SK-N-SH (cell line): ENCODE results near the gene CDH23. TPM values are rescaled to one million over a fixed set of nuclear protein-coding genes. Genes with fewer than 3 reads are reported as not detected.

ENCODE experiments used
- CTCF ChIA-PET: fragments of 300-600, 350-600 bp; formaldehyde crosslinking; extraction: SDS; loops from one replicate; lab custom pipeline; 2021; lab: Yijun Ruan, JAX
- POLR2A ChIA-PET: fragments of 350-600 bp; sonication (Branson Sonifier 250); formaldehyde crosslinking; extraction: SDS; loops from one replicate; lab custom pipeline; 2020; ENCODE audit warnings: antibody characterized with exemption, inconsistent platforms; lab: Yijun Ruan, JAX
- DNase-seq: peaks from one replicate; pipeline ENCODE4 v3.0.0; 2012
- H2AFZ ChIP-seq: fragments of 200-600 bp; sonication (generic); 2 replicates; pipeline ENCODE4 v1.8.1; 2016; ENCODE audit warnings: antibody characterized with exemption, mild to moderate bottlenecking, low read depth
- H3F3A ChIP-seq: fragments of 200-600 bp; sonication (generic); replicated peaks from 2 replicates; pipeline ENCODE3; 2016; ENCODE audit warnings: antibody characterized with exemption, mild to moderate bottlenecking; ENCODE audit not compliant: insufficient read depth
- H3K27ac ChIP-seq, 2 experiments: fragments of 200-500 bp in 1 of 2; fragments of 200-600 bp in 1 of 2; sonication (Bioruptor generic) in 1 of 2; sonication (generic), shearing (Covaris generic) in 1 of 2; 2 replicates each; pipeline versions ENCODE4 v1.5.1 to v1.6.1; 2014 to 2016; ENCODE audit warnings: low read depth in 2 of 2, inconsistent platforms in 1 of 2, low read length in 1 of 2, mild to moderate bottlenecking in 1 of 2, mixed read lengths in 1 of 2
- H3K27me3 ChIP-seq: fragments of 200-600 bp; sonication (generic), shearing (Covaris generic); 2 replicates; pipeline ENCODE4 v1.6.1; 2016; ENCODE audit warnings: mixed run types; ENCODE audit not compliant: insufficient read depth
- H3K36me3 ChIP-seq, 2 experiments: fragments of 200-500 bp in 1 of 2; fragments of 200-600 bp in 1 of 2; sonication (Bioruptor generic) in 1 of 2; sonication (generic) in 1 of 2; replicated peaks in 1 of 2; 2 replicates each; pipeline versions ENCODE3 to v1.5.1; 2014 to 2016; ENCODE audit warnings: low read length in 1 of 2, mild to moderate bottlenecking in 1 of 2; ENCODE audit not compliant: insufficient read depth in 2 of 2, control insufficient read depth in 1 of 2
- H3K4me1 ChIP-seq, 2 experiments: fragments of 200-500 bp in 1 of 2; fragments of 200-600 bp in 1 of 2; sonication (Bioruptor generic) in 1 of 2; sonication (generic), shearing (Covaris generic) in 1 of 2; 2 replicates each; pipeline versions ENCODE4 v1.5.1 to v1.6.1; 2014 to 2016; ENCODE audit warnings: low read depth in 1 of 2, low read length in 1 of 2, mixed run types in 1 of 2; ENCODE audit not compliant: insufficient read depth in 2 of 2, control insufficient read depth in 1 of 2
- H3K4me2 ChIP-seq: fragments of 200-600 bp; sonication (generic), shearing (Covaris generic); 2 replicates; pipeline ENCODE4 v1.6.1; 2017; ENCODE audit warnings: mixed run types
- H3K4me3 ChIP-seq, 2 experiments: fragments of 200-500 bp in 1 of 2; fragments of 200-600 bp in 1 of 2; sonication (Bioruptor generic) in 1 of 2; sonication (generic), shearing (Covaris generic) in 1 of 2; 2 replicates each; pipeline versions ENCODE4 v1.5.1 to v1.8.1; 2014 to 2016; ENCODE audit warnings: low read depth in 2 of 2, inconsistent platforms in 1 of 2, low read length in 1 of 2, mild to moderate bottlenecking in 1 of 2, mixed read lengths in 1 of 2, moderate library complexity in 1 of 2
- H3K79me2 ChIP-seq: fragments of 200-600 bp; sonication (generic); 2 replicates; pipeline ENCODE4 v1.8.1; 2017; ENCODE audit warnings: mild to moderate bottlenecking; ENCODE audit not compliant: insufficient read depth
- H3K9ac ChIP-seq: fragments of 200-600 bp; sonication (generic); 2 replicates; pipeline ENCODE4 v1.6.1; 2017; ENCODE audit warnings: mixed run types
- H3K9me2 ChIP-seq: fragments of 200-600 bp; sonication (generic); 2 replicates; pipeline ENCODE4 v1.6.1; 2017; ENCODE audit warnings: mixed run types
- H3K9me3 ChIP-seq: fragments of 200-600 bp; sonication (generic); 2 replicates; pipeline ENCODE4 v1.6.1; 2017; ENCODE audit warnings: mixed run types, mild to moderate bottlenecking, moderate library complexity
- H4K20me1 ChIP-seq: fragments of 200-600 bp; sonication (generic); 2 replicates; pipeline ENCODE4 v1.6.1; 2017; ENCODE audit warnings: mild to moderate bottlenecking, mixed run types; ENCODE audit not compliant: insufficient read depth
- EZH2phosphoT487 ChIP-seq: fragments of 200-600 bp; sonication (generic); IDR thresholded peaks from 2 replicates; pipeline ENCODE4 v1.6.1; 2017; ENCODE audit warnings: low read depth, mixed run types, mild to moderate bottlenecking, antibody characterized with exemption, moderate library complexity, borderline replicate concordance
- GATA2 ChIP-seq: sonication (generic); formaldehyde crosslinking; IDR thresholded peaks from 2 replicates; pipeline ENCODE4 v1.5.0; 2020; ENCODE audit warnings: mild to moderate bottlenecking, missing genetic modification reagents
- JUND ChIP-seq: IDR thresholded peaks from 2 replicates; pipeline ENCODE4 v1.4.0; 2012
- MEF2A ChIP-seq: IDR thresholded peaks from 2 replicates; pipeline ENCODE4 v1.4.0; 2012; ENCODE audit warnings: low read depth, borderline replicate concordance
- MXI1 ChIP-seq: IDR thresholded peaks from 2 replicates; pipeline ENCODE4 v1.6.1; 2012; ENCODE audit warnings: mild to moderate bottlenecking, low read depth, low read length, improper control_type of control experiment
- NFIC ChIP-seq: IDR thresholded peaks from 2 replicates; pipeline ENCODE4 v1.4.0; 2012; ENCODE audit warnings: borderline replicate concordance
- POLR2AphosphoS5 ChIP-seq: IDR thresholded peaks from 2 replicates; pipeline ENCODE4 v1.6.1; 2012; ENCODE audit warnings: low read depth, low read length
- RXRA ChIP-seq: IDR thresholded peaks from 2 replicates; pipeline ENCODE4 v1.4.0; 2012; ENCODE audit warnings: low read depth, mild to moderate bottlenecking, borderline replicate concordance
- TAF1 ChIP-seq: IDR thresholded peaks from 2 replicates; pipeline ENCODE4 v1.6.1; 2012; ENCODE audit warnings: low read depth, mild to moderate bottlenecking, low read length, moderate library complexity, borderline replicate concordance
- TCF12 ChIP-seq: IDR thresholded peaks from 2 replicates; pipeline ENCODE4 v1.4.0; 2012
- TEAD4 ChIP-seq: IDR thresholded peaks from 2 replicates; pipeline ENCODE4 v1.4.0; 2012; ENCODE audit warnings: mild to moderate bottlenecking, borderline replicate concordance; ENCODE audit not compliant: insufficient read depth
- WGBS: methylation state at CpG from one replicate; pipeline ENCODE4 v1.1.6; 2017; ENCODE audit warnings: low lambda C conversion rate; 5-methylcytosine and 5-hydroxymethylcytosine counted together
- polyA plus RNA-seq, 3 experiments: library from polyadenylated mRNA; depleted of rRNA; stranded (reverse); fragments of >200 nt; gene quantifications; 2 replicates each; pipeline ENCODE4 v1.2.3, GENCODE V29; 2012
- TF ChIP-seq, protein P1 (sequence below): IDR thresholded peaks from 2 replicates; pipeline ENCODE4 v1.4.0; 2012; ENCODE audit warnings: low read depth, borderline replicate concordance
- TF ChIP-seq, protein P2 (sequence below): fragments of 200-600 bp; sonication (generic); IDR thresholded peaks from 2 replicates; pipeline ENCODE4 v1.6.1; 2017; ENCODE audit warnings: antibody characterized with exemption, mild to moderate bottlenecking, moderate library complexity
- TF ChIP-seq, protein P3 (sequence below): IDR thresholded peaks from 2 replicates; pipeline ENCODE4 v1.6.1; 2012; ENCODE audit warnings: mild to moderate bottlenecking, low read depth, low read length, moderate library complexity
- TF ChIP-seq, protein P4 (sequence below): IDR thresholded peaks from 2 replicates; pipeline ENCODE4 v1.4.0; 2012; ENCODE audit warnings: low read depth
- TF ChIP-seq, protein P5 (sequence below): fragments of 150-350 bp; IDR thresholded peaks from 2 replicates; pipeline ENCODE4 v1.6.1; 2017; ENCODE audit warnings: antibody characterized with exemption, low read length, low read depth, borderline replicate concordance

The CDH23 gene
- polyA plus RNA-seq, 1 of the 3 experiments (the other 2 are of a cell fraction) = 0.03 TPM

DNA sequence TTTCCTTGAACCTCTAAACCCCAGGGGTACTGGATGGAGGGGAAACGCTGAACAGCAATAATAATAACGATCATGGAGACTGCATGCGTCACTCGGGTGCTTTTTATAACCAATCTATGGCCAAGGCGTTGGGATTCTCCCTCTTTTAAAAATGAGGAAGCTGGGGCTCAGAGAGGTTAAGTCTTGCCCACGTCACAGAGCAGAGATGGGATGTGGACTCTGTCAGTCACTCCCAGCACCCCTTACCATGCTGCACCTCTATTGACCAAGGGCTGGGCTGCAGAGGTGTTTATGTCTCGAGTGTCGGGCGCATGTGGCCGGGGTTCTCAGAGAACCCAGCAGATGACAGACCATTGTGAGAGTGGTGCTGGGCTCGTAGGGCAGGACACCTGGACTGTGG, 129.9 kb downstream of the CDH23 start:
- CTCF ChIA-PET = interaction anchor here (1.0 to 2.6 kb wide), 5 partner anchors 10 to 82 kb away, joined by 3 to 8 read pairs (median 3); no protein-coding TSS in a partner anchor
- POLR2A ChIA-PET = no interaction called here
- H3K4me2 ChIP-seq = no peak overlapping the region
- no peak overlapping the region for H3K4me3 ChIP-seq
- no peak overlapping the region for H3K9ac ChIP-seq
- no peak for DNase-seq
- TF ChIP-seq TAF1 = no peak
- no peak for TF ChIP-seq RXRA
- TF ChIP-seq JUND = no peak
- TF ChIP-seq, protein P1, sequence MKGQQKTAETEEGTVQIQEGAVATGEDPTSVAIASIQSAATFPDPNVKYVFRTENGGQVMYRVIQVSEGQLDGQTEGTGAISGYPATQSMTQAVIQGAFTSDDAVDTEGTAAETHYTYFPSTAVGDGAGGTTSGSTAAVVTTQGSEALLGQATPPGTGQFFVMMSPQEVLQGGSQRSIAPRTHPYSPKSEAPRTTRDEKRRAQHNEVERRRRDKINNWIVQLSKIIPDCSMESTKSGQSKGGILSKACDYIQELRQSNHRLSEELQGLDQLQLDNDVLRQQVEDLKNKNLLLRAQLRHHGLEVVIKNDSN = no peak
- no peak for TF ChIP-seq MEF2A
- TF ChIP-seq, protein P2, sequence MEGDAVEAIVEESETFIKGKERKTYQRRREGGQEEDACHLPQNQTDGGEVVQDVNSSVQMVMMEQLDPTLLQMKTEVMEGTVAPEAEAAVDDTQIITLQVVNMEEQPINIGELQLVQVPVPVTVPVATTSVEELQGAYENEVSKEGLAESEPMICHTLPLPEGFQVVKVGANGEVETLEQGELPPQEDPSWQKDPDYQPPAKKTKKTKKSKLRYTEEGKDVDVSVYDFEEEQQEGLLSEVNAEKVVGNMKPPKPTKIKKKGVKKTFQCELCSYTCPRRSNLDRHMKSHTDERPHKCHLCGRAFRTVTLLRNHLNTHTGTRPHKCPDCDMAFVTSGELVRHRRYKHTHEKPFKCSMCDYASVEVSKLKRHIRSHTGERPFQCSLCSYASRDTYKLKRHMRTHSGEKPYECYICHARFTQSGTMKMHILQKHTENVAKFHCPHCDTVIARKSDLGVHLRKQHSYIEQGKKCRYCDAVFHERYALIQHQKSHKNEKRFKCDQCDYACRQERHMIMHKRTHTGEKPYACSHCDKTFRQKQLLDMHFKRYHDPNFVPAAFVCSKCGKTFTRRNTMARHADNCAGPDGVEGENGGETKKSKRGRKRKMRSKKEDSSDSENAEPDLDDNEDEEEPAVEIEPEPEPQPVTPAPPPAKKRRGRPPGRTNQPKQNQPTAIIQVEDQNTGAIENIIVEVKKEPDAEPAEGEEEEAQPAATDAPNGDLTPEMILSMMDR = no peak
- TF ChIP-seq, protein P3, sequence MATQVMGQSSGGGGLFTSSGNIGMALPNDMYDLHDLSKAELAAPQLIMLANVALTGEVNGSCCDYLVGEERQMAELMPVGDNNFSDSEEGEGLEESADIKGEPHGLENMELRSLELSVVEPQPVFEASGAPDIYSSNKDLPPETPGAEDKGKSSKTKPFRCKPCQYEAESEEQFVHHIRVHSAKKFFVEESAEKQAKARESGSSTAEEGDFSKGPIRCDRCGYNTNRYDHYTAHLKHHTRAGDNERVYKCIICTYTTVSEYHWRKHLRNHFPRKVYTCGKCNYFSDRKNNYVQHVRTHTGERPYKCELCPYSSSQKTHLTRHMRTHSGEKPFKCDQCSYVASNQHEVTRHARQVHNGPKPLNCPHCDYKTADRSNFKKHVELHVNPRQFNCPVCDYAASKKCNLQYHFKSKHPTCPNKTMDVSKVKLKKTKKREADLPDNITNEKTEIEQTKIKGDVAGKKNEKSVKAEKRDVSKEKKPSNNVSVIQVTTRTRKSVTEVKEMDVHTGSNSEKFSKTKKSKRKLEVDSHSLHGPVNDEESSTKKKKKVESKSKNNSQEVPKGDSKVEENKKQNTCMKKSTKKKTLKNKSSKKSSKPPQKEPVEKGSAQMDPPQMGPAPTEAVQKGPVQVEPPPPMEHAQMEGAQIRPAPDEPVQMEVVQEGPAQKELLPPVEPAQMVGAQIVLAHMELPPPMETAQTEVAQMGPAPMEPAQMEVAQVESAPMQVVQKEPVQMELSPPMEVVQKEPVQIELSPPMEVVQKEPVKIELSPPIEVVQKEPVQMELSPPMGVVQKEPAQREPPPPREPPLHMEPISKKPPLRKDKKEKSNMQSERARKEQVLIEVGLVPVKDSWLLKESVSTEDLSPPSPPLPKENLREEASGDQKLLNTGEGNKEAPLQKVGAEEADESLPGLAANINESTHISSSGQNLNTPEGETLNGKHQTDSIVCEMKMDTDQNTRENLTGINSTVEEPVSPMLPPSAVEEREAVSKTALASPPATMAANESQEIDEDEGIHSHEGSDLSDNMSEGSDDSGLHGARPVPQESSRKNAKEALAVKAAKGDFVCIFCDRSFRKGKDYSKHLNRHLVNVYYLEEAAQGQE = no peak
- TF ChIP-seq GATA2 = no peak
- no peak for TF ChIP-seq MXI1
- TF ChIP-seq, protein P4, sequence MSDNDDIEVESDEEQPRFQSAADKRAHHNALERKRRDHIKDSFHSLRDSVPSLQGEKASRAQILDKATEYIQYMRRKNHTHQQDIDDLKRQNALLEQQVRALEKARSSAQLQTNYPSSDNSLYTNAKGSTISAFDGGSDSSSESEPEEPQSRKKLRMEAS = no peak
- TF ChIP-seq TEAD4 = no peak
- no peak for TF ChIP-seq TCF12
- TF ChIP-seq NFIC = no peak
- TF ChIP-seq POLR2AphosphoS5 = no peak
- TF ChIP-seq EZH2phosphoT487 = no peak
- TF ChIP-seq, protein P5, sequence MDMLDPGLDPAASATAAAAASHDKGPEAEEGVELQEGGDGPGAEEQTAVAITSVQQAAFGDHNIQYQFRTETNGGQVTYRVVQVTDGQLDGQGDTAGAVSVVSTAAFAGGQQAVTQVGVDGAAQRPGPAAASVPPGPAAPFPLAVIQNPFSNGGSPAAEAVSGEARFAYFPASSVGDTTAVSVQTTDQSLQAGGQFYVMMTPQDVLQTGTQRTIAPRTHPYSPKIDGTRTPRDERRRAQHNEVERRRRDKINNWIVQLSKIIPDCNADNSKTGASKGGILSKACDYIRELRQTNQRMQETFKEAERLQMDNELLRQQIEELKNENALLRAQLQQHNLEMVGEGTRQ = no peak
- TF ChIP-seq, all 33 proteins: peak for 0
- 60% methylated on average over 11 of the region's 11 CpGs for WGBS
- Histone ChIP-seq H2AFZ (no peak overlapping the region), H3K79me2 (no peaks in the 10 kb centered on the region), H3K27me3 (0 out of 2 replicates have a peak, but pooled peaks cover 10% of the 10 kb centered on the region), H3F3A (no peaks in the 10 kb centered on the region), H3K27ac (no peak overlapping the region), H3K4me1 (peaks cover 0 to 10% of the 10 kb centered on the region in 2 experiments; a peak in 1 of 4 replicates), H3K9me3 (no peaks in the 10 kb centered on the region), H3K9me2 (no peaks in the 10 kb centered on the region), H4K20me1 (no peaks in the 10 kb centered on the region), H3K36me3 (no peaks in the 10 kb centered on the region)
